HG02884 (cell line): Measurements from ENCODE around the gene AURKB.
"Not testable (repeated sequence)": the region's sequence is repeated elsewhere in the genome, so short reads cannot be mapped to it uniquely, and the experiment has no call there.

Experiments
- ATAC-seq: cut with Tn5 transposase; IDR thresholded peaks from one replicate; pipeline ENCODE4 v1.9.1; 2021; ENCODE audit warnings: mild to moderate bottlenecking, moderate library complexity; ENCODE audit not compliant: unreplicated experiment

AURKB gene

DNA sequence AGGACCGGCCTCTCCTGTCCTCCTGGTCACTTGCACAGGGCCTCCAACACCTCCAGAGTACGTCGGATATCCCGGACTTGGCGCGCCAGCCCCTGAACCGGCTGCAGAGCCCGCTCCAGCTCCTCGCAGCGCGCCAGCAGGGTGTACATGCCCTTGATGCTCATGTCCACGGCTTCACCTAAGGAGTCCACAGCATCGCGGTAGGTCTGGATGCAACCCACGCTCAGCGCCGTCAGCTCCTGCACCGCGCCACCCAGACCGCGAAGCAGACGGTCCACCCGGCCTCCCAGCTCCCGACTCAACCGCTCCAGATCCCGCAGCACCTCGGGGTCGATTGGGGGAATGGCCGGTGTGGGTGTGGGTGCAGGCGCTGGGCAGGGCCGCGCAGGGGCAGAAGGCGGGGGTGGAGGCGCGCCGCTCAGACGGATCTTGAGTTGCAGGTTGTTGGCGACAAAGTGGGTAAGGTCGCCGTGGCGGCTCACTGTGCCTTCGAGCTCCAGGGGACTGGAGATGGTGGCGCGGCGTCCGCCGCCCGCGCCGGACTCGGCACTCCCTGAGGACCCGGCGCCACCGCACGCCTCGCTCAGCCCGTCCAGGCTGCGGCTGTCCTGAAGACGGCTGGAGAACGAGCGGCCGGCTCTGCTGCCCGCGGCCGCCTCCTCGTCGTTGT lies 21.2 kb downstream of the AURKB start:
- ATAC-seq: no peak

DNA sequence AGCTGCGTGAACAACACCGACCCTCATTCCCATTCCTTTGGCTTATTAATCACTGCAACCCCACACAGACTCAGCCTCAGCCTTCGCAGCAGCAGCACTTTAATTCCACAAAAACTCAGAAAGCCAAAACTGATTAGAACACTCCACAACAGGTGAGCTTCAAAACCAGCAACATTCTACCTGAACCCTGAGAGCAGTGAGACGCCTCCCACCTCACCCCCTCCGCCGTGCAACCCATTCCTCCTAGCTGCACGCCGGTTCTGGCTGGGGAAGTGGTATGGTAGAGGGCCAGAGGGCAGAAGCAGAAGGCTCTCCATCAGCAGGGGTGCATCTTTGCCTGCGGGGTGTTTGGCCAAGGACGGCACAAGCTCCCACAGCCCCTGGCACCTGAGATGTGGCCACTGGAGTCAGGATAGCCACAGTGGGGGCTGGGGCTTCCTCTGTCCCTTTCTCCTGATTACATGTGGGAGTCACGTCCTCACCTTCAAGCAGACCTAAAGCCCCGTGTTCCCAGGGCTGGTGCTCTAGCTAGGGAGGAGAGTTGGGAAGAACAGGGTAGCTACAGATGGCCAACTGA lies 22.0 kb downstream of the AURKB start:
- ATAC-seq: no peak

DNA sequence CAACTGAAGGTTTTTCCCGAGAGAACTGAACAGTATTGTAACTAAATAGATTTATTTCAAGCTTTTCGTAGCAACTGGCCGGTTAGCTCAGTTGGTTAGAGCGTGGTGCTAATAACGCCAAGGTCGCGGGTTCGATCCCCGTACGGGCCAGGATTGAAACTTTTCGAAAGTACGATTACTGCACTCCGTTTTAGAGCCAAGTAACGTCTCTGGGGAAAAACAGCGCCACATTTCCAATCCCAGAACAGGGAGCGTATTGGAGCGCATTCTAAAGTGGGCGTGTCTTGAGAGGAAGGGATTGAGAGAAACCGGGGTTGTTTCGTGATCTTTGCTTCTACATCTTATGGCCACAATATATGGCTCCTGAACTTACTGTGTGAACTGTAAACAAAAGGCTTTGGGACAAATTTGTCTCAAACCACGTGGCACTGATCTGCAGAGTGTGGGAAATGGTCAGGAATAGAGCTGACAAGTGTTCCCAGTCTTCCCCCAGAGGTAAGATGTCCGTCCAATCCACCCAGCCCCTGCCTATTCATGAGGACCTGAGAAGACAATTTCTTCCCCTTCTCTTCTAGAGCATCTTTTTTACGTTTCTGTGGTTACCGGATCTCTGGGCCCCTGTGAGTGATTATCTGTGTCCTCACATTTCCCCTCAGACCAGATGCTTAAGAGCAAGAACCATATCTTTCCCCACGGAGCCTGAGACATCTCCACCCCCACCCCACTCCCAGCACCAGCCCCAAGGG lies 22.7 kb downstream of the AURKB start:
- ATAC-seq: no peak

DNA sequence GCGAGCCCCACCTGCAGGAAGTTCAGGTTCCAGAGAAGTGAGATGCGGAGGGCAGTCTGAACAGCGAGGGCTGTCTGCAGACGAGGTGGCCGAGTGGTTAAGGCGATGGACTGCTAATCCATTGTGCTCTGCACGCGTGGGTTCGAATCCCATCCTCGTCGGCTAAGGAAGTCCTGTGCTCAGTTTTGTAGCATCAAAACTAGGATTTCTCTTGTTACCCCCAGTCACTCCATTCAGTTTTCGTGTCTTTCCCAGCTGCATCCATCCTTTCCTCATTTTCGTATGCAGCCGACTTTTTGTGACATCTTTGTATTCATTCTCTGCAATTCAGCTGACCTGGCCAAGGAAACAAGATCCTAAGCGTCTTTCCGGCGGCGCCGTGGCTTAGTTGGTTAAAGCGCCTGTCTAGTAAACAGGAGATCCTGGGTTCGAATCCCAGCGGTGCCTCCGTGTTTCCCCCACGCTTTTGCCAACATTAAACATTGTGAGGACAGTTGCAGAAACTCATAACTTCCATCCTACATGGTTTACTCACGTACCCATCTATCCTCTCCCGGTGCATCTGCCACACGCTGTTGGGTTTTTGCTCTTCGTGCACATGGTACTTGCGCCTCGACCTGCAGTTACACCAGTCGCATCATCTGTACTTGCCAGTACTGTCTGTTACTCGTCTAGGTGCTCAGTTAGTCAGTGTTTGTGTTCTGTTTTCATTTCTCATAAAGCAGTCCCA lies 23.4 kb downstream of the AURKB start:
- ATAC-seq: no peak

DNA sequence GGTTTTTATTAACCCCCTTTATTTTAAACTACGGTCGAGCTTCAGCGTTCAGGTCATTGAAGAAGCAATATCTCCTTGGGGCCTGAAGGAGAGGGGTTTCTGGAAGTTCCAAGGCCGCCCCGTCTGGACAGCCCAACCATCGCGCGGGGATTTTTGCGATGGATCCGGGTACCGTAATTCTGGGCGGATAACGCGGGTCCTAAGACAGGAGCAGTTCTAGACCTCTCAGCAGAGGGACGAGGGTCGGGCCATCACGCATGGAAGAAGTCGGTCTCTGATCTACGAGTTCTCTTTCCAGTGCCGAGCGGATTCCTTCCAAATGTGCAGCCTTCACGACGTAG lies 24.0 kb downstream of the AURKB start:
- no peak for ATAC-seq

DNA sequence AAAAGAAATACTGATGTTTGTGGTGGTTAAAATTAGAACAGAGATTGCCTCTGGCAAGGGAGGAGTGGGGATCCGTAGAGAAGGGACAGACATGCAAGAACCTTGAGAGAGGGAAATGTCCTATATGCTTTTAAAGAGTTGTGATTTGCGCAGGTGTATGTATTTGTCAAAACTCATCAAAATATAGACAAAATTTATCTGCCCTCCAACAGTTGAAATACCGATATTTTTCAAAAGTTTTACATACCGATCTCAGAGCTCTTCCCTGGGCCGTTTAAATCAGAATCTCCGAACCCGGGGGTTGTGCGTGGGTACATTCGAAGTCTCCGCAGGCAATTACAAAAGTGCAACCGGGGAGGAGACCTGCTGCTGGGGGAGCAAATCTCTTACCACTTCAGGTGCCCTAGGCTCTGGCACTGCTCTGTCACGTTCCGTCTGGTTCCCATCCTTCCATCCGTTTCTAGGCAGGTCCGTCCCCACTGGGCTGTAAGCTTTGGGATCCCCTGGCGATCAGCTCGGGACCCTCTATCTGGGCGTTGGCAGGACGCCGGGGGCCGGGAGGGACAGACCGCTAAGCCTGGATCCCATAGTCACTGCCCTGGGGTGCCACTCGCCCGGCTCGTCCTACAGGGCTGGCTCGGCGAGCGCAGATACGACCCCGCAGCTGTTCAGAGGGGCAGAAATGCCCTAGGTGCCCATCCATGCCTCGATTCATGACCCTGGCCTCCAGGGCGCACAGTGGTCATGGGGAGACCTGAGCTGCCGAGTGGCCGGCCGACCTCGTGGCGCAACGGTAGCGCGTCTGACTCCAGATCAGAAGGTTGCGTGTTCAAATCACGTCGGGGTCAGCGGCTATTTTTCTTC lies 24.6 kb downstream of the AURKB start:
- no peak for ATAC-seq

DNA sequence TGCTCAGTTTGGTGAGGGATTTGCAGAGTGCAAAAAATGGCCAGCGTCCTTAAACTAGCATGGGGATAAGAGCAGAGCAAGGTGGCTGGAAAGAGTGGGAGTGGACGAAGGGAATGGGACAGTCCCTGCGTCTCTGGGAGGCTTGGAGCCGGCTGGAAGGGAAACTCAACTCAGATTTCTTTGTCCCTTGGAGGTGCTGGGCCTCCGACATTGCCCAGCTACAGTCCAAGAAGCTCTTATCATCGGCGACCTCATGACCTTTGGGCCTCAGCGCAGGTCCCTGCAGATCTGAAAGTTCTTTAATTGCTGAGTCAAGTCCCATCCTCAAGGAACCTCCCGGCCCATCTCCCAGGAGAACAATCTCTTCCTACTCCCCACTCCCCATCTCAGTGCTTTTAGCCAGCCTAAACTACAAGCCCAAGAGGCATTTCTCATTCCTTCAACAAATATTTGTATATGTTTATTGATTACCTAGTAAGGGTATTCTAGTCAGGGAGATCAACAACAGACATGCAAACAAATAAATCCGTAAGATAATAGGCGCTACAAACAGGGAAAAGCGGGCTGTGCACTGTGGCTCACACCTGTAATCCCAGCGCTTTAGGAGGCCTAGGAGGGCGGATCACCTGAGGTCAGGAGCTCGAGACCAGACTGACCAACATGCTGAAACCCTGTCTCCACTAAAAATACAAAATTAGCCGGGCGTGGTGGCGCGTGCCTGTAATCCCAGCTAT lies 33.2 kb downstream of the AURKB start:
- no peak for ATAC-seq

DNA sequence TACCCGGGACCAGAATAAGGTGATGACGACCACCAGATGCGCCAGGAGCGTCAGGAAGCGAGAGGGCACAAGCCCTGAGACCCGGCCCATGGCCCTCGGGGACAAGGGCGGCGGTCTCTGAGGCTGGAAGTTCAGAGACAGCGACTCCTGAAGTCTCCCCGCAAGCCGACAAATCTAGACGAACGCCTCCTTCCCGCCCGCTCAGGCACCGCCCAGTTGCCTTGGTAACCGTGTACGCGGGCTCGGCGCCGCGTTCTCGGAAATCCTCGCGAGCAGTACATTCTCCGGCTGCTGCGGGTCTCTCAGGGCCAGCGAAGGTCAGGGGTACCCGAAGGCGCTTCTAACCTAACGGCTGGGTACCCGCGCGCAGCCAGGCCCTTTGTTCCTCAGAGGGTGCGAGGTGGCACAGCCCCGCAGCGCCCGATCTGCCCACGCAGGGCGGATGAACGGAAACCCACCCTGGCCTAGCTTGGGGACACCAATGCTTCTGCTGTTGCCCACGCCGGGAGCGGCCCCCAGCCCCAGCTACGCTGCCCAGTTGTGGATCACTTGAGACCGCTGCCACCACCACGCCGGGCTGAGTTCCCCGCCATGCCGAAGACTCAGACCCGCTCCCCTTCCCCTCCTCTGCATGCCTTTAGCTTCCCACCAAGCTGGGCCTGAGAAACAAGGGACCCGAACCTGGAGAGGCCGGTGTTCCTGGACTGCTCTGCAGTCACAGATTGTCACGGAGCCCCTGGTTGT lies 34.0 kb downstream of the AURKB start, which contains the start of gene TMEM107:
TMEM107 (minus strand) TSS at position 184 of the 744 bp plus-strand sequence; CDS start at position 90, 94 bp downstream.
- peak; percentile 48 for ATAC-seq

- no peak for ATAC-seq
Measured at GRCh38 chr17:8175795-8176196, 34.6 kb downstream of the AURKB start.

GRCh38 chr17:8173871-8174322 lies 36.5 kb downstream of the AURKB start:
- ATAC-seq: no peak

DNA sequence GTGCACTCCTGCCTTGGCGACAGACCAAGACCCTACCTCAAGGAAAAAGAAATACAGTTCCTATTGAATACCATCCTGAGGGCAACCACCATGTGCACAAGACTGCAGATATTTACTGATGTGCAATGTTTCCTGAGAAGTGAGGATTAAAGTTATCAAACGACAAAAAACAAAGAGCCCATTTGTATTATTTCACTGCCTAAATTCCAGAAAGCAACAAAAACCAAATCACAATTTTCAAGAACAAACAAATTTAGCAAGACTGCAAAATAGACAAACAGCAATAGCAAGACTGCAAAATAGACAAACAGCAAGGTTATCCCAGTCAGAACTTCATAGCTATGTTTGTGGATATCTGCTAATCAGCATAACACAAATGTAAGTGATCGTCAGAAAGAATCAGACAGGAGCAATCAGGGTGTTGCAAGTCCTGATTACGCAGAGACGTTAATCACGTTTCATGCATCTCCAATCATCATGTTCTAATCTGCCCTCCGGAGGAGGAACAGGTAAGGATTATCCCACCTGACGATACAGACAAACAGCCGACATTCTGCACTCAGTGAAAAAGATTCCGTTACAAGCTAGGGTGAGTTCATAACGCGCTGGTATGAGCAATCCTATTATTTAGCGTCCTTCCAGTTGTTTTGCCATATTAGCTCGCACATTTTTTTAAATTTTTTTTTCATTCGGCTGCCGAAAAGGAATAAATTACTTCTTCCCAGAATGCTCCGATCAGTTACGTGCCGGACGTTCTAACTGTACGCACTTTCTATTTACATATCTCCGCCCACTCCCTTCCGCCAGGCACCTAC lies 37.1 kb downstream of the AURKB start:
- peak; percentile 65 for ATAC-seq

DNA sequence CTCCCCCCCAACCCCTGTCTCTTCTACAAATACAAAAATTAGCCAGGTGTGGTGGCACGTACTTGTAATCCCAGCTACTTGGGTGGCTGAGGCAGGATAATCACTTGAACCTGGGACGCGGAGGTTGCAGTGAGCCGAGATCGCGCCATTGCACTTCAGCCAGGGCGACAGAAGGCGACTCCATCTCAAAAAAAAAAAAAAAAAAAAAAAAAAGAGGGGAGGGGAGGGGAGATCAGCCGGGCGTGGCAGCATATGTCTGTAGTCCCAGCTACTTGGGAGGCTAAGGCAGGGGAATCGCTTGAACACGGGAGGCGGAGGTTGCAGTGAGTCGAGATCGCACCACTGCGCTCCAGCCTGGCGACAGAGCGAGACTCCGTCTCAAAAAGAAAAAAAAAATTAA lies 40.2 kb downstream of the AURKB start:
- not testable (repeated sequence) for ATAC-seq

DNA sequence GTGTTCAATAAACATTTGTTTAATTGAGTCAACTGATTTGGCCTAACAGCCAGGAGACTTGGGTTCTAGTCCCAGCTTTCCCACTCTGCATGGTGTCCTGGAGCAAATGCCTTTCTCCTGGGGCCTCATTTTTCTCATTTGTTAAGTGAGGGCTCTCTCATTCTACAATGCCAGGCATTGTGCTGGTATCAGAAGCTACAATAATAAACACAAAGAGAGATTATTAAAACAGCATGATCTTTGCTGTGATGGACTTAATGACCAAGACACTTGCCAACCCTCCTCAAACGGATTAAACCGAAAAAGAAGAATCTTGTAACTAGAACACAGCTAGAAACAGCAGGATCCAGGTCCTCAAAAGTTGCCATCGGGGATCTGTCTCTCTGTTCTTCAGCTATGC lies 42.8 kb downstream of the AURKB start:
- ATAC-seq: no peak

- no peak for ATAC-seq
Measured at GRCh38 chr17:8166731-8167130, 43.6 kb downstream of the AURKB start.

DNA sequence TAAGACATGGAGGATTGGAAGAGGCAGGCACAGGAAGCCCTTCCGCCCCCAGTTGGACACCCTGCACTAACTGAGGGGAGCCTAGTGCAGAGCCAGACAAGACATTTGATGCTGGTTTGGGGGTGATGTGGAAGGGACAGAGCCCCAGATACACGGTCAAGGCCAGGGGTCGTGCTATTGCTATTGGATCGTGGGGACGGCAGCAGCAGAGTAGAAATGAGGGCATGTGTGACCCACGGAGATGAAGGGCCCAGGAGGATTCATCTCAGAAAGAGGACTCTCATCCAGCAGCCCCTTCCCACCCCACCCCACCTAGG lies 45.6 kb downstream of the AURKB start:
- no peak for ATAC-seq

GRCh38 chr17:8163978-8164814 lies 46.2 kb downstream of the AURKB start:
- no peak for ATAC-seq
